ENCODE measurements around the gene ATPAF1. TPM values are rescaled to one million over a fixed set of nuclear protein-coding genes. Genes with fewer than 3 reads are reported as not detected.

Gene ATPAF1
- total RNA-seq, 1 donor from 2014 or later = 29.8 TPM

DNA sequence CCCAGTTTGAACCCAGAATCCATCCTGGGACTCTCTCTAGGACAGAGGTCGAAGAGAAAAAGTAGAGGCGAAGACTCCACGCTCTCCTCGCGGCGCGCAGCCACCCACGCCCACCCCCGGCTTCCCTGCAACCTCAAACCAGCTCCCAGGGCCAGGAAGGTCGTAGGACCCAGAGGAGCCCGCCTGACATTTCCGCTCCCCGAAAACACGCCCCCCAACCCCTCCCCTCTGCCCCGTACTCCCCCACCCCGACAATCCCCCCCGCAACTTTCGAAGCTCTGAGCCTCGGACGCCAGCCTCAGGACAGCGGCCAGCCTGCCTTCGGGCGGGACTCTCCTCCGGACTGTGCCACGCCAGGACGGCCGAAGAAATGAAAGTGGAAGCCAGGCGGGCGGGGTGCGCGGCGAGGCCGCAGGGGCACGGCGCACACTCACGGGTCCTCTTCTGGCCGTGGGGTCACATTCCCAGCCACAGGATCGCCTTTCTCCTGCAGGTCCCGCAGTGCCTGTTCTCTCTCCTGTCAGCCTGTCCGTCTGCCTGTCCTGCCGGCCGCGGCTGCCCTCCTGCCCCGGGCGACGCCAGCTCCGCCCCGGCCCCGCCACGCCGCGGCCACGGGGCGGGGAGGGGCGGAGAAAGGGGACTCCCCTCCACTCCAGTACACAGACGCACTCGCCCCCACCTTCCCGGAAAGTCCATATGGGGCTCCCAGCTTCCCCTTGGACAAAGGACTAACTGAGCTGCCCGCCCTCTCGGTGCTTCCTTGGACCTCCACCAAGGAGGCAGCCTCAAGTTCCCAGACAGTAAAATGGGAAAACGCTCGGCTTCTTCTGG lies 51.7 kb downstream of the ATPAF1 start, which contains the start of gene MOB3C:
Gene MOB3C, minus strand, starts transcription at position 535 of the 831 bp plus-strand sequence. CDS start 3,490 bp downstream, outside the sequence.
- H3K27me3 Mint-ChIP-seq (ENCODE audit: unreplicated experiment) = peaks cover 15% of the 10 kb centered on the region
- H3K4me1 Mint-ChIP-seq (ENCODE audit: unreplicated experiment) = peaks cover 51% of the 10 kb centered on the region
- TF ChIP-seq, protein P1, sequence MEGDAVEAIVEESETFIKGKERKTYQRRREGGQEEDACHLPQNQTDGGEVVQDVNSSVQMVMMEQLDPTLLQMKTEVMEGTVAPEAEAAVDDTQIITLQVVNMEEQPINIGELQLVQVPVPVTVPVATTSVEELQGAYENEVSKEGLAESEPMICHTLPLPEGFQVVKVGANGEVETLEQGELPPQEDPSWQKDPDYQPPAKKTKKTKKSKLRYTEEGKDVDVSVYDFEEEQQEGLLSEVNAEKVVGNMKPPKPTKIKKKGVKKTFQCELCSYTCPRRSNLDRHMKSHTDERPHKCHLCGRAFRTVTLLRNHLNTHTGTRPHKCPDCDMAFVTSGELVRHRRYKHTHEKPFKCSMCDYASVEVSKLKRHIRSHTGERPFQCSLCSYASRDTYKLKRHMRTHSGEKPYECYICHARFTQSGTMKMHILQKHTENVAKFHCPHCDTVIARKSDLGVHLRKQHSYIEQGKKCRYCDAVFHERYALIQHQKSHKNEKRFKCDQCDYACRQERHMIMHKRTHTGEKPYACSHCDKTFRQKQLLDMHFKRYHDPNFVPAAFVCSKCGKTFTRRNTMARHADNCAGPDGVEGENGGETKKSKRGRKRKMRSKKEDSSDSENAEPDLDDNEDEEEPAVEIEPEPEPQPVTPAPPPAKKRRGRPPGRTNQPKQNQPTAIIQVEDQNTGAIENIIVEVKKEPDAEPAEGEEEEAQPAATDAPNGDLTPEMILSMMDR (IDR thresholded peaks at IDR 0.05; ENCODE audit: unreplicated experiment) = no peak

GRCh38 chr1:46615735-46616134 lies 52.4 kb downstream of the ATPAF1 start:
- Mint-ChIP-seq H3K4me1 (ENCODE audit: unreplicated experiment) (peaks cover 59% of the 10 kb centered on the region), H3K27ac (ENCODE audit: unreplicated experiment) (peak overlapping the region; percentile 87), H3K4me3 (ENCODE audit: unreplicated experiment) (peak overlapping the region; percentile 97), H3K36me3 (ENCODE audit: low read depth, unreplicated experiment) (peaks cover 20% of the 10 kb centered on the region), H3K9me3 (ENCODE audit: unreplicated experiment) (no peaks in the 10 kb centered on the region), H3K27me3 (ENCODE audit: unreplicated experiment) (peaks cover 18% of the 10 kb centered on the region)
- DNase-seq (ENCODE audit: low spot score) = no peak
- TF ChIP-seq, protein P1 (IDR thresholded peaks at IDR 0.05; ENCODE audit: unreplicated experiment) = no peak

More for the DNA sequence above, 51.7 kb downstream of the ATPAF1 start, which contains the start of gene MOB3C:
- peak; percentile 62 for DNase-seq (ENCODE audit: low spot score)
- Mint-ChIP-seq H3K27ac (ENCODE audit: unreplicated experiment) (peak within 1 kb of the TSS; percentile 87), H3K36me3 (ENCODE audit: low read depth, unreplicated experiment) (peaks cover 13% of the 10 kb centered on the region), H3K4me3 (ENCODE audit: unreplicated experiment) (peak within 1 kb of the TSS; percentile 97), H3K9me3 (ENCODE audit: unreplicated experiment) (no peaks in the 10 kb centered on the region)

- H3K9me3 Mint-ChIP-seq (ENCODE audit: unreplicated experiment) = no peaks in the 10 kb centered on the region
- TF ChIP-seq, protein P1 (IDR thresholded peaks at IDR 0.05; ENCODE audit: unreplicated experiment) = no peak
- H3K27ac Mint-ChIP-seq (ENCODE audit: unreplicated experiment) = peak overlapping the region; percentile 87
These were observed 53.1 kb downstream of the ATPAF1 start for GRCh38 chr1:46615088-46615487.

DNA sequence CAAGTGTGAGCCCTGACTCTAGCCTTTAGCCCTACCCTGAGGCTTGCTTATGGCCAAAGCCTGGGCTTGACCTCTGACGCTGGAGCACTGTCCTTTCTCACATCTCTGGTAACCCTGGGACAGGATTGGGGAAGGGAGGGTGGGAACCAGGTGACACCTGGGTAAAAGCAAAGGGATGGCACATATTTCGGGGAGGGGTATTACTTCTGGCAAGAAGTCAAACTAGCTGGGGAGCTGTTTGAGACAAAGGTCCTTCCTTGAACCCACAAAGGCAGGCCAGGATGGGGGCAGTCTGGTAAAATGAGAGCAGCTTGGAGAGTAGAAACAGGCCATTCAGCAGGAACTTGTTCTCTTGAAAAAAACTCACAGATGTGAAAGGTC lies 53.6 kb downstream of the ATPAF1 start:
- TF ChIP-seq, protein P1 (IDR thresholded peaks at IDR 0.05; ENCODE audit: unreplicated experiment) = no peak
- Mint-ChIP-seq H3K27me3 (ENCODE audit: unreplicated experiment) (peaks cover 19% of the 10 kb centered on the region), H3K9me3 (ENCODE audit: unreplicated experiment) (no peaks in the 10 kb centered on the region), H3K4me1 (ENCODE audit: unreplicated experiment) (peaks cover 70% of the 10 kb centered on the region), H3K36me3 (ENCODE audit: low read depth, unreplicated experiment) (peaks cover 31% of the 10 kb centered on the region), H3K27ac (ENCODE audit: unreplicated experiment) (peak overlapping the region; percentile 87), H3K4me3 (ENCODE audit: unreplicated experiment) (peak overlapping the region; percentile 97)
- no peak for DNase-seq (ENCODE audit: low spot score)

More at GRCh38 chr1:46615088-46615487, 53.1 kb downstream of the ATPAF1 start:
- no peak for DNase-seq (ENCODE audit: low spot score)
- peaks cover 26% of the 10 kb centered on the region for H3K36me3 Mint-ChIP-seq (ENCODE audit: low read depth, unreplicated experiment)
- H3K27me3 Mint-ChIP-seq (ENCODE audit: unreplicated experiment) = peaks cover 19% of the 10 kb centered on the region
- H3K4me1 Mint-ChIP-seq (ENCODE audit: unreplicated experiment) = peaks cover 65% of the 10 kb centered on the region
- peak overlapping the region; percentile 97 for H3K4me3 Mint-ChIP-seq (ENCODE audit: unreplicated experiment)

Measured in endothelial cell (in vitro differentiated cells).